K562 (cell line): ENCODE measurements around the gene MTHFR. TPM values are rescaled to one million over a fixed set of nuclear protein-coding genes. Genes with fewer than 3 reads are reported as not detected.

Source experiments
- CEBPB ChIP-seq: fragments of 450-650 bp; IDR thresholded peaks from 2 replicates; pipeline ENCODE4 v1.6.1; 2016; ENCODE audit warnings: missing genetic modification characterization, missing compliant biosample characterization
- CHD2 ChIP-seq: IDR thresholded peaks from 2 replicates; pipeline ENCODE4 v1.6.1; 2011; ENCODE audit warnings: low read depth, low read length
- DMBX1 ChIP-seq: fragments of 250-450 bp; sonication (Bioruptor Pico); IDR thresholded peaks from 2 replicates; pipeline ENCODE4 v1.8.0; 2022; ENCODE audit warnings: inconsistent platforms, mild to moderate bottlenecking, moderate library complexity, borderline replicate concordance
- ETV1 ChIP-seq: fragments of 450-650 bp; conservative IDR thresholded peaks from 2 replicates; pipeline ENCODE4 v1.6.1; 2016; ENCODE audit warnings: missing genetic modification characterization, control low read depth, low read depth, missing compliant biosample characterization
- MAFF ChIP-seq: IDR thresholded peaks from 2 replicates; pipeline ENCODE4 v1.6.1; 2012; ENCODE audit warnings: low read length, improper control_type of control experiment
- MAZ ChIP-seq, 2 experiments: fragments of 450-650 bp in 1 of 2; sonication (generic) in 1 of 2; formaldehyde crosslinking; IDR thresholded peaks in 1 of 2; conservative IDR thresholded peaks in 1 of 2; 2 replicates each; pipeline versions ENCODE4 v1.4.0 to v1.5.0; 2020; ENCODE audit warnings: mild to moderate bottlenecking in 1 of 2, missing genetic modification reagents in 1 of 2
- POLR2H ChIP-seq: IDR thresholded peaks from 2 replicates; pipeline ENCODE4 v1.6.1; 2016; ENCODE audit warnings: missing genetic modification characterization, low read depth, mild to moderate bottlenecking, control low read depth, missing compliant biosample characterization, moderate library complexity
- TEAD2 ChIP-seq: fragments of 450-650 bp; IDR thresholded peaks from 2 replicates; pipeline ENCODE4 v1.6.1; 2016; ENCODE audit warnings: missing genetic modification characterization, control low read depth, missing compliant biosample characterization
- THRAP3 ChIP-seq: fragments of 450-650 bp; IDR thresholded peaks from 2 replicates; pipeline ENCODE4 v1.6.1; 2016; ENCODE audit warnings: mild to moderate bottlenecking, inconsistent platforms, borderline replicate concordance
- WHSC1 ChIP-seq: IDR thresholded peaks from one replicate; pipeline ENCODE4 v1.6.1; 2012; ENCODE audit warnings: low read length, control low read depth, inconsistent platforms
- ZBTB40 ChIP-seq, 2 experiments: fragments of 450-650 bp in 1 of 2; sonication (generic) in 1 of 2; formaldehyde crosslinking in 1 of 2; IDR thresholded peaks; 2 replicates each; pipeline versions ENCODE4 v1.7.1 to v1.9.0; 2016 to 2022; ENCODE audit warnings: inconsistent platforms in 1 of 2, mild to moderate bottlenecking in 1 of 2, missing genetic modification reagents in 1 of 2
- ZNF3 ChIP-seq: fragments of 250-450 bp; sonication (Bioruptor Pico); IDR thresholded peaks from 2 replicates; pipeline ENCODE4 v1.5.0; 2021; ENCODE audit warnings: mild to moderate bottlenecking, moderate library complexity
- ZNF316 ChIP-seq: fragments of 450-650 bp; IDR thresholded peaks from 2 replicates; pipeline ENCODE4 v1.6.1; 2016
- ZNF589 ChIP-seq: fragments of 200-800 bp; sonication (Bioruptor generic); IDR thresholded peaks from 2 replicates; pipeline ENCODE4 v1.6.1; 2016; ENCODE audit warnings: low read depth, missing genetic modification characterization, missing compliant biosample characterization
- polyA plus RNA-seq, 8 experiments: library from polyadenylated mRNA; depleted of rRNA in 4 of 8; stranded (reverse) in 5 of 8; unstranded in 3 of 8; fragments of >200 nt; fragmentation: Nextera tagmentation in 2 of 8; fragmentation: Illumina TruSeq in 1 of 8; extraction: Ambion mirVana in 2 of 8; extraction: Trizol in 1 of 8; gene quantifications; 2 replicates each; pipeline versions ENCODE4 v1.2.1 to v1.2.3, GENCODE V29; 2011 to 2014; ENCODE audit warnings: inconsistent platforms in 1 of 8, missing spikeins in 1 of 8
- total RNA-seq, 7 experiments: library from RNA; depleted of rRNA in 6 of 7; stranded (reverse); fragments of >200 nt in 6 of 7; fragmentation: Illumina TruSeq in 2 of 7; extraction: Trizol in 2 of 7; gene quantifications; 2 replicates each; pipeline versions ENCODE4 v1.2.1 to v1.2.3, GENCODE V29; 2011 to 2021; ENCODE audit warnings: low replicate concordance in 1 of 7
- TF ChIP-seq, protein P1 (sequence below): fragments of 250-450 bp; sonication (Bioruptor Pico); IDR thresholded peaks from 2 replicates; pipeline ENCODE4 v1.8.0; 2021; ENCODE audit warnings: mild to moderate bottlenecking, moderate library complexity
- TF ChIP-seq, protein P2 (sequence below): sonication (generic); formaldehyde crosslinking; IDR thresholded peaks from 2 replicates; pipeline ENCODE4 v1.8.1; 2022; ENCODE audit warnings: missing genetic modification reagents

MTHFR gene
- total and polyA plus RNA-seq, 9 of the 15 experiments (the other 6 are each of a cell fraction or from before 2014, with no cell fraction given): 5.0 to 104 (median 62.6) TPM

- TF ChIP-seq ZNF589 (CRISPR knock-in tag) (peak; percentile 79), CHD2 (peak; percentile 9; the same call in 1 of the 2 replicates), WHSC1 (peak; percentile 88), CEBPB (tag) (peak; percentile 93), ETV1 (tag) (peak; percentile 97), ZNF3 (CRISPR knock-in tag) (peak; percentile 84), ZNF316 (peak; percentile 100), MAFF (peak; percentile 97), DMBX1 (CRISPR knock-in tag) (peak; percentile 96), POLR2H (no peak), TEAD2 (tag) (peak; percentile 73; the same call in 1 of the 2 replicates), MAZ (CRISPR knock-in tag; conservative IDR thresholded peaks at IDR 0.05 in 1 of 2, IDR thresholded peaks at IDR 0.05 in 1 of 2) (peak; percentile 27 to 52; a peak in 2 of 4 replicates), ZBTB40 (IDR thresholded peaks at IDR 0.05) (0 out of 2 replicates have a peak, but pooled peaks have one; percentile 15), ZBTB40 (CRISPR knock-in tag; IDR thresholded peaks at IDR 0.05) (no peak), THRAP3 (no peak)
- TF ChIP-seq, protein P1, sequence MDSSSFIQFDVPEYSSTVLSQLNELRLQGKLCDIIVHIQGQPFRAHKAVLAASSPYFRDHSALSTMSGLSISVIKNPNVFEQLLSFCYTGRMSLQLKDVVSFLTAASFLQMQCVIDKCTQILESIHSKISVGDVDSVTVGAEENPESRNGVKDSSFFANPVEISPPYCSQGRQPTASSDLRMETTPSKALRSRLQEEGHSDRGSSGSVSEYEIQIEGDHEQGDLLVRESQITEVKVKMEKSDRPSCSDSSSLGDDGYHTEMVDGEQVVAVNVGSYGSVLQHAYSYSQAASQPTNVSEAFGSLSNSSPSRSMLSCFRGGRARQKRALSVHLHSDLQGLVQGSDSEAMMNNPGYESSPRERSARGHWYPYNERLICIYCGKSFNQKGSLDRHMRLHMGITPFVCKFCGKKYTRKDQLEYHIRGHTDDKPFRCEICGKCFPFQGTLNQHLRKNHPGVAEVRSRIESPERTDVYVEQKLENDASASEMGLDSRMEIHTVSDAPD (CRISPR knock-in tag): no peak
- TF ChIP-seq, protein P2, sequence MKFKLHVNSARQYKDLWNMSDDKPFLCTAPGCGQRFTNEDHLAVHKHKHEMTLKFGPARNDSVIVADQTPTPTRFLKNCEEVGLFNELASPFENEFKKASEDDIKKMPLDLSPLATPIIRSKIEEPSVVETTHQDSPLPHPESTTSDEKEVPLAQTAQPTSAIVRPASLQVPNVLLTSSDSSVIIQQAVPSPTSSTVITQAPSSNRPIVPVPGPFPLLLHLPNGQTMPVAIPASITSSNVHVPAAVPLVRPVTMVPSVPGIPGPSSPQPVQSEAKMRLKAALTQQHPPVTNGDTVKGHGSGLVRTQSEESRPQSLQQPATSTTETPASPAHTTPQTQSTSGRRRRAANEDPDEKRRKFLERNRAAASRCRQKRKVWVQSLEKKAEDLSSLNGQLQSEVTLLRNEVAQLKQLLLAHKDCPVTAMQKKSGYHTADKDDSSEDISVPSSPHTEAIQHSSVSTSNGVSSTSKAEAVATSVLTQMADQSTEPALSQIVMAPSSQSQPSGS: no peak
These were observed 8.1 kb downstream of the MTHFR start (continued) for GRCh38 chr1:11797525-11798216.
